Right lobe of liver (tissue), 6 donors: ENCODE data around the gene PTPRT. TPM values are rescaled to one million over a fixed set of nuclear protein-coding genes. Genes with fewer than 3 reads are reported as not detected.
A peak's percentile ranks its signal among the peaks of the same experiment; 100 is the strongest.

Experiments used
- ATAC-seq, 4 donors: fragments of 200-7000 bp; cut with Tn5 transposase; one replicate each; pipeline ENCODE4 v1.9.1; 2020; ENCODE audit warnings: mild to moderate bottlenecking in 4 of 4, moderate library complexity in 4 of 4
- DNase-seq, 3 donors: peaks; one replicate each; pipeline ENCODE4 v3.0.0-alpha.2; 2020
- H3K27ac ChIP-seq, 3 donors: fragments of 200-600 bp; one replicate each; pipeline ENCODE4 v1.8.0; 2022
- H3K27me3 ChIP-seq, 2 donors: fragments of 200-600 bp; one replicate each; pipeline ENCODE4 v1.8.0; 2022
- H3K36me3 ChIP-seq, 4 donors: fragments of 200-600 bp; sonication (generic) in 1 of 4; one replicate each; pipeline versions ENCODE4 v1.5.1 to v1.8.0; 2017 to 2022; ENCODE audit warnings: control low read depth in 1 of 4
- H3K4me1 ChIP-seq, 4 donors: fragments of 200-600 bp; sonication (generic) in 1 of 4; one replicate each; pipeline versions ENCODE4 v1.5.1 to v1.8.0; 2017 to 2022; ENCODE audit warnings: control low read depth in 1 of 4
- H3K4me3 ChIP-seq, 3 donors: fragments of 200-600 bp; one replicate each; pipeline ENCODE4 v1.8.0; 2022
- H3K9me3 ChIP-seq, 4 donors: fragments of 200-600 bp; sonication (generic) in 1 of 4; one replicate each; pipeline versions ENCODE4 v1.5.1 to v1.8.0; 2017 to 2022; ENCODE audit warnings: control low read depth in 1 of 4
- CTCF ChIP-seq, 4 donors: fragments of 200-600 bp in 3 of 4; fragments of 450-650 bp in 1 of 4; IDR thresholded peaks; one replicate each; pipeline versions ENCODE4 v1.5.1 to v1.8.0; 2016 to 2022; ENCODE audit warnings: antibody characterized with exemption in 4 of 4, mild to moderate bottlenecking in 2 of 4
- POLR2A ChIP-seq: fragments of 450-650 bp; IDR thresholded peaks from one replicate; pipeline ENCODE4 v1.6.1; 2017; ENCODE audit warnings: antibody characterized with exemption, mild to moderate bottlenecking
- WGBS: methylation state at CpG from one replicate; pipeline ENCODE4 v1.1.6; 2018; ENCODE audit warnings: low coverage, low lambda C conversion rate; ENCODE audit not compliant: insufficient coverage; ENCODE audit errors: missing lambda C conversion rate; 5-methylcytosine and 5-hydroxymethylcytosine counted together
- intact Hi-C, 2 donors: fragments of 100-400 bp; cut with DNase I; formaldehyde crosslinking; loops; one replicate each; pipeline versions ENCODE4 v1.11.2 to v1.14.1; 2022
- total RNA-seq, 6 experiments: library from RNA; depleted of rRNA in 2 of 6; stranded (reverse); fragments of >200 nt in 2 of 6; fragmentation: NEBNext Ultra II Directional in 3 of 6; extraction: Animal tissue kit (Norgen Biotek cat#: 25700) in 3 of 6; gene quantifications; one replicate each; pipeline versions ENCODE4 v1.1.0 to v1.2.4, GENCODE V29; 2016 to 2023
- donor health status: DM: no; HTN: yes; CAD: no.
- donor health status: DM: no; HTN: no; CAD: no.
- donor health status: DM: no; HTN: no; CAD: no.
- donor health status: DM: no; HTN: yes; CAD: no.
- donor health status: DM: no; HTN: yes; CAD: no.

PTPRT gene
- total RNA-seq, 6 experiments from 2014 or later = 0.18 to 1.0 (median 0.51) TPM

DNA sequence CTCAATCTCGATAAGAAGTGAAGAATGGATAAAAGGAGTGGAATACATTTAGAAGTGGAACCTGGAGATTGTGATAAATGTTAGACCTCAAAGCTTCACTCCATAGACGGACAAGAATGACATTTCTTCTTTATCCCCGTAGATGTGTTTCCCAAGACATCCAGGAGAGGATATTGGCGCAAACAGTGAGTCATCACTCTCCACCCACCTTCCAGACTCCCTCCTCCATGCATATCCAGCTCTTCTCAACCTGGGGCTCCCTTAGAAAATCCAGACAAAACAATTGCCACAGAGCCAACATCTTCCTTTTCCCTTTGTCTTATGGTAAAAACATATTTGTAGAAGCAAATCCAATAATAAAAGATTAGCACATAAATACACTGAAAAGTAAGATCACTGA lies 586.1 kb downstream of the PTPRT start:
- no peaks in the 10 kb centered on the region for H3K9me3 ChIP-seq
- ATAC-seq = no peak
- no peak overlapping the region for H3K27ac ChIP-seq
- no peak for DNase-seq
- H3K27me3 ChIP-seq = no peaks in the 10 kb centered on the region
- no peaks in the 10 kb centered on the region for H3K36me3 ChIP-seq
- TF ChIP-seq CTCF (IDR thresholded peaks at IDR 0.05) (no peak), POLR2A (no peak)
- H3K4me1 ChIP-seq = no peaks in the 10 kb centered on the region
- WGBS = 55% methylated on average over 2 of the region's 4 CpGs
- no peak overlapping the region for H3K4me3 ChIP-seq
- intact Hi-C loops = no loop called here

- WGBS = 37% methylated on average over 5 of the region's 5 CpGs
These were observed 591.1 kb downstream of the PTPRT start for GRCh38 chr20:42598581-42598980.

GRCh38 chr20:42595625-42596024 lies 594.1 kb downstream of the PTPRT start:
- no peak overlapping the region for H3K4me3 ChIP-seq
- no peaks in the 10 kb centered on the region for H3K36me3 ChIP-seq
- DNase-seq (no peak), ATAC-seq (no peak)
- intact Hi-C loops = no loop called here
- no peaks in the 10 kb centered on the region for H3K4me1 ChIP-seq
- H3K27ac ChIP-seq = no peak overlapping the region
- H3K27me3 ChIP-seq = no peaks in the 10 kb centered on the region
- no CpG with 5 or more reads among the region's 1 CpG for WGBS
- TF ChIP-seq POLR2A (no peak), CTCF (IDR thresholded peaks at IDR 0.05) (no peak)
- H3K9me3 ChIP-seq = no peaks in the 10 kb centered on the region

More at GRCh38 chr20:42598581-42598980, 591.1 kb downstream of the PTPRT start:
- Histone ChIP-seq H3K9me3 (no peaks in the 10 kb centered on the region), H3K36me3 (no peaks in the 10 kb centered on the region), H3K27ac (no peak overlapping the region), H3K4me3 (no peak overlapping the region), H3K4me1 (no peaks in the 10 kb centered on the region), H3K27me3 (no peaks in the 10 kb centered on the region)
- no peak for DNase-seq
- TF ChIP-seq CTCF (IDR thresholded peaks at IDR 0.05) = no peak
- TF ChIP-seq POLR2A = no peak
- peak in 1 of 4 donors; percentile 36 for ATAC-seq
- intact Hi-C loops = no loop called here

GRCh38 chr20:42594659-42595058 lies 595.0 kb downstream of the PTPRT start:
- H3K36me3 ChIP-seq = no peaks in the 10 kb centered on the region
- TF ChIP-seq POLR2A (no peak), CTCF (IDR thresholded peaks at IDR 0.05) (no peak)
- H3K4me1 ChIP-seq = no peaks in the 10 kb centered on the region
- H3K4me3 ChIP-seq = no peak overlapping the region
- no peaks in the 10 kb centered on the region for H3K27me3 ChIP-seq
- H3K27ac ChIP-seq = no peak overlapping the region
- intact Hi-C loops = no loop called here
- 70% methylated on average over 3 of the region's 3 CpGs for WGBS
- no peaks in the 10 kb centered on the region for H3K9me3 ChIP-seq
- ATAC-seq = no peak
- DNase-seq = no peak

GRCh38 chr20:42594011-42594410 lies 595.7 kb downstream of the PTPRT start:
- no peak for ATAC-seq
- Histone ChIP-seq H3K27me3 (no peaks in the 10 kb centered on the region), H3K4me3 (no peak overlapping the region), H3K36me3 (no peaks in the 10 kb centered on the region), H3K9me3 (no peaks in the 10 kb centered on the region), H3K27ac (no peak overlapping the region), H3K4me1 (no peaks in the 10 kb centered on the region)
- DNase-seq = no peak
- WGBS = 50% methylated on average over 5 of the region's 7 CpGs
- no peak for TF ChIP-seq POLR2A
- no peak for TF ChIP-seq CTCF (IDR thresholded peaks at IDR 0.05)
- intact Hi-C loops = no loop called here
